ENCODE results near the gene GABPA. TPM values are rescaled to one million over a fixed set of nuclear protein-coding genes. Genes with fewer than 3 reads are reported as not detected.
"Not testable (repeated sequence)": the region's sequence is repeated elsewhere in the genome, so short reads cannot be mapped to it uniquely, and the experiment has no call there.

Gene GABPA
- total RNA-seq (2014; rRNA removed; shearing (Covaris generic)) = 19.7 and 28.8 TPM in 2 replicates

GRCh38 chr21:25734904-25735645, at the start of gene GABPA, which contains the start of gene ATP5PF:
Gene GABPA, plus strand, starts transcription at chr21:25734972. Its CDS starts 6,627 bp downstream, at chr21:25741599.
Gene ATP5PF, minus strand, starts transcription at chr21:25734904. Its CDS starts 5,110 bp downstream, at chr21:25729794.
- Histone ChIP-seq H3K4me3 (peak within 1 kb of the TSS; percentile 92), H3K36me3 (peaks cover 13% of the 10 kb centered on the region)

DNA sequence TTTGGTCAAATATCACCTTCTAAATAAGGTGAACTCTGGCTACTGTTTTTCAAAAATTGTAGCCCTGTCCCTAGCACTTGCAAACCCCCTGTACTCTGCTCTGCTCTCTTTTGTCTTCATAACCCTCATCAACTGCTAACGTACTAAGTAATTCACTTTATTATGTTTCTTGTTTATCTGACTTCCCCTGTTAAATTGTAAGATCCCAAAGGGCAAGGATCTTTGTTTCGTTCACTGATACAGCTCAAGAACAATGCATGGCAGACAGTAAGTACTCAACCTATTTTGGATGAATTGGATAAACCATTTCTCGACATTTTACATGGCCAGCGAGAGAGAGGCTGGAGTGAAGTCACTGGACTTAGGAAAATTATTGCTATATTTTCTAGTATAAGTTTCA, 47.0 kb upstream of the GABPA start:
- Histone ChIP-seq H3K27ac (no peak overlapping the region), H3K4me1 (replicated peaks) (no peaks in the 10 kb centered on the region), H3K4me3 (no peak overlapping the region), H3K27me3 (replicated peaks) (no peaks in the 10 kb centered on the region; the same call in none of the 2 replicates), H3K9me3 (replicated peaks) (no peaks in the 10 kb centered on the region), H3K36me3 (no peaks in the 10 kb centered on the region)
- DNase-seq (ENCODE audit: low read depth in 1 of 2, low spot score in 2 of 2) = no peak

More at GRCh38 chr21:25734904-25735645, at the start of gene GABPA, which contains the start of gene ATP5PF:
- peak; percentile 98 for DNase-seq (ENCODE audit: low read depth in 1 of 2, low spot score in 2 of 2)
- H3K4me1 ChIP-seq (replicated peaks) = peaks cover 10% of the 10 kb centered on the region
- no peaks in the 10 kb centered on the region for H3K27me3 ChIP-seq (replicated peaks)
- peak within 1 kb of the TSS; percentile 95 for H3K27ac ChIP-seq
- no peaks in the 10 kb centered on the region for H3K9me3 ChIP-seq (replicated peaks)

GRCh38 chr21:25688275-25689155, 46.3 kb upstream of the GABPA start:
- H3K4me1 ChIP-seq (replicated peaks) = no peaks in the 10 kb centered on the region
- H3K36me3 ChIP-seq = no peaks in the 10 kb centered on the region
- no peaks in the 10 kb centered on the region; the same call in none of the 2 replicates for H3K27me3 ChIP-seq (replicated peaks)
- no peaks in the 10 kb centered on the region for H3K9me3 ChIP-seq (replicated peaks)
- DNase-seq (ENCODE audit: low read depth in 1 of 2, low spot score in 2 of 2) = no peak
- no peak overlapping the region for H3K4me3 ChIP-seq
- no peak overlapping the region for H3K27ac ChIP-seq

GRCh38 chr21:25689226-25689625, 45.5 kb upstream of the GABPA start:
- Histone ChIP-seq H3K4me3 (no peak overlapping the region), H3K36me3 (no peaks in the 10 kb centered on the region), H3K4me1 (replicated peaks) (no peaks in the 10 kb centered on the region), H3K27ac (no peak overlapping the region), H3K27me3 (replicated peaks) (no peaks in the 10 kb centered on the region; the same call in none of the 2 replicates), H3K9me3 (replicated peaks) (no peaks in the 10 kb centered on the region)
- no peak for DNase-seq (ENCODE audit: low read depth in 1 of 2, low spot score in 2 of 2)

DNA sequence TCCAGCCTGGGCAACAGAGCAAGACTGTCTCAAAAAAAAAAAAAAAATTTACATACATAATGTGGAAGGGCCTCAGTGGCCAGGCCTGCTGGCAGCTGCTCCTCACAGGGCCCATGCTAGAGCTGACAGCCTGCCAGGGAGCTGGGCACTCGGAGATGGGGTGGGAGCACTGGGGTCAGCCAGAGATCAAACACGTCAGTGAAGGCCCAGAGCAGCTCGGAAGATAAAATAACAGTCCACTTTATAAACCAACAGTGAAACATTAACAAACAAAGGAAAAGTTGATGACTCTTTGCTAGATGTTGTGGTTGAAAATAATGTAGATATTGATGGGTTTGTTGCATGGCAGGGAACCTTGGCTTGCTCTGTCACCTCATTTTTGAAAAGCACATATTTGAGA, 42.8 kb upstream of the GABPA start:
- DNase-seq (ENCODE audit: low read depth in 1 of 2, low spot score in 2 of 2) = no peak
- H3K9me3 ChIP-seq (replicated peaks) = no peaks in the 10 kb centered on the region
- H3K36me3 ChIP-seq = no peaks in the 10 kb centered on the region
- no peaks in the 10 kb centered on the region for H3K4me1 ChIP-seq (replicated peaks)
- no peaks in the 10 kb centered on the region; the same call in 1 of the 2 replicates for H3K27me3 ChIP-seq (replicated peaks)
- H3K27ac ChIP-seq = no peak overlapping the region
- H3K4me3 ChIP-seq = no peak overlapping the region

GRCh38 chr21:25695461-25695860, 39.3 kb upstream of the GABPA start:
- not testable (repeated sequence) for H3K4me3 ChIP-seq; DNase-seq (ENCODE audit: low read depth in 1 of 2, low spot score in 2 of 2); H3K36me3 ChIP-seq; H3K27ac ChIP-seq; H3K4me1 ChIP-seq (replicated peaks); H3K9me3 ChIP-seq (replicated peaks); H3K27me3 ChIP-seq (replicated peaks)

DNA sequence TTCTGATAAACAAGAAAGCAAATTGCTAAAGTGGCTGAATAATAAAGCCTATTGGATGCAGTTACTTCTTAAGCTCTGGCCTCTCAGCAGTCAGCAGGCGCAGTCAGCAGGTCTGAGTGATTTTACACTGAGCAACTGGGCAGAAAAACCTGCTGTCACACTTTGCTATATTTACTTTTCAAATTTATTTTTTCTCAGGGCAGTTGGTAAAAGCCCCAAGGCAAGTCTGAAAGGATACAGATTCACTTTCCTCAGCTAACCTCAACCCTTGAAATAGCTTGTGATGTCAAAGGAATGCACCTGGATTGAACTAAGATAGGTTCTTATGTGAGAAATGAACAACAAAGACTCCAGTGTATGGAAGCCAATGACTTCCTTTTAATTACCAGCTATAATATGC, 34.0 kb upstream of the GABPA start:
- H3K9me3 ChIP-seq (replicated peaks) = no peaks in the 10 kb centered on the region

GRCh38 chr21:25701529-25701928, 33.2 kb upstream of the GABPA start:
- no peaks in the 10 kb centered on the region for H3K36me3 ChIP-seq
- no peaks in the 10 kb centered on the region for H3K4me1 ChIP-seq (replicated peaks)
- no peaks in the 10 kb centered on the region for H3K9me3 ChIP-seq (replicated peaks)
- no peak overlapping the region for H3K4me3 ChIP-seq
- no peak for DNase-seq (ENCODE audit: low read depth in 1 of 2, low spot score in 2 of 2)
- no peak overlapping the region for H3K27ac ChIP-seq
- no peaks in the 10 kb centered on the region for H3K27me3 ChIP-seq (replicated peaks)

More for the DNA sequence above, 34.0 kb upstream of the GABPA start:
- no peaks in the 10 kb centered on the region for H3K27me3 ChIP-seq (replicated peaks)
- H3K4me1 ChIP-seq (replicated peaks) = no peaks in the 10 kb centered on the region
- H3K36me3 ChIP-seq = no peaks in the 10 kb centered on the region
- no peak for DNase-seq (ENCODE audit: low read depth in 1 of 2, low spot score in 2 of 2)
- no peak overlapping the region for H3K27ac ChIP-seq
- H3K4me3 ChIP-seq = no peak overlapping the region

- DNase-seq (ENCODE audit: low read depth in 1 of 2, low spot score in 2 of 2) = peak in 1 of 2 experiments; percentile 21
- Histone ChIP-seq H3K4me1 (replicated peaks) (no peaks in the 10 kb centered on the region), H3K27me3 (replicated peaks) (no peaks in the 10 kb centered on the region), H3K36me3 (no peaks in the 10 kb centered on the region), H3K4me3 (no peak overlapping the region), H3K27ac (no peak overlapping the region), H3K9me3 (replicated peaks) (no peaks in the 10 kb centered on the region)
These were observed 26.2 kb upstream of the GABPA start for GRCh38 chr21:25708467-25709065.

- no peaks in the 10 kb centered on the region for H3K9me3 ChIP-seq (replicated peaks)
- DNase-seq (ENCODE audit: low read depth in 1 of 2, low spot score in 2 of 2) = no peak
- H3K4me3 ChIP-seq = no peak overlapping the region
- H3K27ac ChIP-seq = no peak overlapping the region
- no peaks in the 10 kb centered on the region for H3K27me3 ChIP-seq (replicated peaks)
- no peaks in the 10 kb centered on the region for H3K4me1 ChIP-seq (replicated peaks)
- H3K36me3 ChIP-seq = no peaks in the 10 kb centered on the region
These were observed 25.0 kb upstream of the GABPA start for GRCh38 chr21:25709684-25710265.

DNA sequence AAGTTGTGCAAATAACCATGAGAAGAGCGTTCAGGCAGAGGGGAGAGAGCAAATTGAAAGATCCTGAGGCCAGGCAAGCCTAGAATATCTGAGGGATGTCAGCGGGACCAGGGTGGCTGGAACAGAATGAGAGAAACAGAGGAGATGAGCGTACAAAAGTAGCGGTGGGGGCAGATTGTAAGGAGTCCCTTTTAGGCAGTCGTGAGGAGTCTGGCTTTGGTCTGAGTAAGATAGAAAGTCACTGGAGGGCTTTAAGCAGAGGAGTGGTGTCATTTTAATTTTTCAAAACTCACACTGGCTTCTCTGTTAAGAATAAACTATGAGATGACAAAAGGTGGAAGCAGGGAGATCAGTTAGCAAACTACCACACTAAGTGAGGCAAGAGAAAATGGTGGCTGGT, 24.2 kb upstream of the GABPA start:
- H3K9me3 ChIP-seq (replicated peaks) = no peaks in the 10 kb centered on the region
- no peak overlapping the region for H3K4me3 ChIP-seq
- no peak for DNase-seq (ENCODE audit: low read depth in 1 of 2, low spot score in 2 of 2)
- no peak overlapping the region for H3K27ac ChIP-seq
- no peaks in the 10 kb centered on the region for H3K36me3 ChIP-seq
- H3K4me1 ChIP-seq (replicated peaks) = no peaks in the 10 kb centered on the region
- H3K27me3 ChIP-seq (replicated peaks) = no peaks in the 10 kb centered on the region

DNA sequence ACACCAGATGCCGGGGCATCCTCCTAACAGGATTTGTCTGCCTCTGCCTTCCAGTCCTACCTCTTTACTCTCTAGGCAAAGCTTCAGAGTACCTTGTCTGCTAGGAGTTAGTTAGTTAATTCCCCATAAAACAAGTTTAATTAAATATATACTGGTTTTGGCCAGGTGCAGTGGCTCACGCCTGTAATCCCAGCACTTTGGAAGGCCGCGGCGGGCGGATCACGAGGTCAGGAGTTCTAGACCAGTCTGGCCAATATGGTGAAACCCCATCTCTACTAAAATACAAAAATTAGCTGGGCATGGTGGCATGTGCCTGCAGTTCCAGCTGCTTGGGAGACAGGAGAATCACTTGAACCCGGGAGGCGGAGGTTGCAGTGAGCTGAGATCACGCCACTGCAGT, 20.7 kb upstream of the GABPA start:
- not testable (repeated sequence) for DNase-seq (ENCODE audit: low read depth in 1 of 2, low spot score in 2 of 2); H3K27ac ChIP-seq; H3K4me3 ChIP-seq; H3K9me3 ChIP-seq (replicated peaks); H3K4me1 ChIP-seq (replicated peaks); H3K36me3 ChIP-seq; H3K27me3 ChIP-seq (replicated peaks)

DNA sequence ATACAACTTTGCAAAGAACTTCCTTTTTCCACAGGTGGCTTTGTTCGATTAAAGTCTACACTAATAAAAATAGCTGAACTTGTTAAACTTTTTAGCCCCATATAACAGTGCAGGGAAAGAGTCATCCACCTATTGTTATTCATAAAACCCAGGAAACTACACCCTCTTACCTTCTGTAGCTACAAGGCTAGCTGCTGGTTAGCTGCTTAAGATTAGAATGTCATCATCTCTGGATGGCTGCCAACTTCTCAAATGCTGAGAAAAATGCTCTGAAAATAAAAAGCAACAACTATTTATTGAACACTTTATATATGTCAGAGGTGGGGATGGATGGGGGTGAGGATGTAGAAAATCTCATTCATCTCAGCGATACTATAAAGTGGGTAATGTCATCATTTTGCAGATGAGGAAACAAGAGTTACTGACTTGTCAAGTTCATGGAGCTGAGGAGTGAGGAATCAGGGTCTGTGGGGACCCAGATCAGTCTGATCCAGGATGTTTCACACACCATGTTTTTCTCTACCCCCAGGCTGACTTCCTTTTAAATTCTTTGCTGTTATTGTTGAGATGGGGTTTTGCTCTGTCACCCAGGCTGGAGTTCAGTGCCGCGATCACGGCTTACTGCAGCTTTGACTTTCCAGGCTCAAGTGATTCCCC, 17.2 kb upstream of the GABPA start:
- H3K4me3 ChIP-seq = no peak overlapping the region
- H3K4me1 ChIP-seq (replicated peaks) = no peaks in the 10 kb centered on the region
- no peaks in the 10 kb centered on the region for H3K9me3 ChIP-seq (replicated peaks)
- H3K36me3 ChIP-seq = peaks cover 4% of the 10 kb centered on the region; the same call in 1 of the 2 replicates
- H3K27me3 ChIP-seq (replicated peaks) = no peaks in the 10 kb centered on the region
- DNase-seq (ENCODE audit: low read depth in 1 of 2, low spot score in 2 of 2) = no peak
- H3K27ac ChIP-seq = no peak overlapping the region
